ENCODE results near the gene IFT22. TPM values are rescaled to one million over a fixed set of nuclear protein-coding genes. Genes with fewer than 3 reads are reported as not detected.

IFT22 gene
- total RNA-seq, 1 experiment from 2014 or later = 41.9 TPM

- no peak for TF ChIP-seq EZH2 (IDR thresholded peaks at IDR 0.05; ENCODE audit: borderline replicate concordance, low read depth, low read length, poor library complexity, severe bottlenecking)
- no peak for TF ChIP-seq CTCF (conservative IDR thresholded peaks at IDR 0.05; ENCODE audit: low read depth, low read length)
- ChIA-PET POLR2A (ENCODE audit: low non-redundant PET) (no interaction called here), CTCF (no interaction called here)
- intact Hi-C loops (cut with micrococcal nuclease; ENCODE audit: unreplicated experiment) = no loop called here
- no TSS peak for BruUV-seq (replicated peaks)
- no peaks in the 10 kb centered on the region for H3K4me1 ChIP-seq (ENCODE audit: insufficient read depth, low read length, poor library complexity, severe bottlenecking)
- H3K27ac ChIP-seq (ENCODE audit: low read depth, low read length, poor library complexity, severe bottlenecking) = no peak overlapping the region
- no peak overlapping the region for H3K4me3 ChIP-seq (ENCODE audit: low read depth, low read length, poor library complexity, severe bottlenecking)
- H3K27me3 ChIP-seq (replicated peaks; ENCODE audit: insufficient read depth, low read depth, low read length, poor library complexity) = peaks cover 52% of the 10 kb centered on the region
- no peak for DNase-seq (ENCODE audit: low spot score)
- no peaks in the 10 kb centered on the region for H3K36me3 ChIP-seq (ENCODE audit: insufficient read depth, low read length, poor library complexity, severe bottlenecking)
- peaks cover 17% of the 10 kb centered on the region for H3K9me3 ChIP-seq (ENCODE audit: low read depth, low read length, poor library complexity, severe bottlenecking)
Measured at GRCh38 chr7:101300465-101301376, 20.9 kb downstream of the IFT22 start.

- intact Hi-C loops (cut with micrococcal nuclease; ENCODE audit: unreplicated experiment) = no loop called here
- CTCF ChIA-PET = no interaction called here
- Histone ChIP-seq H3K27ac (ENCODE audit: low read depth, low read length, poor library complexity, severe bottlenecking) (no peak overlapping the region), H3K36me3 (ENCODE audit: insufficient read depth, low read length, poor library complexity, severe bottlenecking) (no peaks in the 10 kb centered on the region), H3K4me1 (ENCODE audit: insufficient read depth, low read length, poor library complexity, severe bottlenecking) (no peaks in the 10 kb centered on the region), H3K4me3 (ENCODE audit: low read depth, low read length, poor library complexity, severe bottlenecking) (no peak overlapping the region), H3K9me3 (ENCODE audit: low read depth, low read length, poor library complexity, severe bottlenecking) (peaks cover 17% of the 10 kb centered on the region), H3K27me3 (replicated peaks; ENCODE audit: insufficient read depth, low read depth, low read length, poor library complexity) (peaks cover 52% of the 10 kb centered on the region)
- TF ChIP-seq EZH2 (IDR thresholded peaks at IDR 0.05; ENCODE audit: borderline replicate concordance, low read depth, low read length, poor library complexity, severe bottlenecking) = peak; percentile 66
- TF ChIP-seq CTCF (conservative IDR thresholded peaks at IDR 0.05; ENCODE audit: low read depth, low read length) = no peak
- POLR2A ChIA-PET (ENCODE audit: low non-redundant PET) = no interaction called here
- BruUV-seq (replicated peaks) = no TSS peak
- DNase-seq (ENCODE audit: low spot score) = no peak
Measured at GRCh38 chr7:101299511-101300464, 21.8 kb downstream of the IFT22 start.

- TF ChIP-seq CTCF (conservative IDR thresholded peaks at IDR 0.05; ENCODE audit: low read depth, low read length) (no peak), EZH2 (IDR thresholded peaks at IDR 0.05; ENCODE audit: borderline replicate concordance, low read depth, low read length, poor library complexity, severe bottlenecking) (no peak)
- Histone ChIP-seq H3K4me3 (ENCODE audit: low read depth, low read length, poor library complexity, severe bottlenecking) (no peak overlapping the region), H3K36me3 (ENCODE audit: insufficient read depth, low read length, poor library complexity, severe bottlenecking) (no peaks in the 10 kb centered on the region), H3K4me1 (ENCODE audit: insufficient read depth, low read length, poor library complexity, severe bottlenecking) (no peaks in the 10 kb centered on the region), H3K27me3 (replicated peaks; ENCODE audit: insufficient read depth, low read depth, low read length, poor library complexity) (peaks cover 21% of the 10 kb centered on the region), H3K9me3 (ENCODE audit: low read depth, low read length, poor library complexity, severe bottlenecking) (no peaks in the 10 kb centered on the region), H3K27ac (ENCODE audit: low read depth, low read length, poor library complexity, severe bottlenecking) (no peak overlapping the region)
- no peak for DNase-seq (ENCODE audit: low spot score)
- intact Hi-C loops (cut with micrococcal nuclease; ENCODE audit: unreplicated experiment) = no loop called here
- CTCF ChIA-PET = no interaction called here
- no TSS peak for BruUV-seq (replicated peaks)
- POLR2A ChIA-PET (ENCODE audit: low non-redundant PET) = no interaction called here
Measured at GRCh38 chr7:101294832-101295121, 26.8 kb downstream of the IFT22 start.

All from A673 (cell line).